A549 (cell line): ENCODE results near the gene SORCS2.

ENCODE experiments used
- CHD4 ChIP-seq: fragments of 200-600 bp; sonication (generic); IDR thresholded peaks from 2 replicates; pipeline ENCODE4 v1.6.1; 2016; ENCODE audit warnings: antibody characterized with exemption, mild to moderate bottlenecking, borderline replicate concordance
- FOSL2 ChIP-seq, 2 experiments: fragments of 450-650 bp in 1 of 2; fragments of >200 bp in 1 of 2; sonication (Bioruptor Twin) in 1 of 2; formaldehyde crosslinking; IDR thresholded peaks; 2 replicates each; pipeline versions ENCODE4 v1.5.0 to v1.6.1; 2016 to 2020; ENCODE audit warnings: mild to moderate bottlenecking in 1 of 2, moderate library complexity in 1 of 2
- FOXS1 ChIP-seq: fragments of 250-450 bp; sonication (Bioruptor Pico); IDR thresholded peaks from 2 replicates; pipeline ENCODE4 v1.5.0; 2020; ENCODE audit warnings: mild to moderate bottlenecking, moderate library complexity
- HDAC2 ChIP-seq: fragments of 200-600 bp; sonication (generic); IDR thresholded peaks from 2 replicates; pipeline ENCODE4 v1.6.1; 2016
- KDM1A ChIP-seq: fragments of 200-600 bp; sonication (generic); IDR thresholded peaks from 2 replicates; pipeline ENCODE4 v1.6.1; 2016; ENCODE audit warnings: low read depth, mild to moderate bottlenecking
- KDM5A ChIP-seq: fragments of 200-600 bp; sonication (generic); IDR thresholded peaks from 2 replicates; pipeline ENCODE4 v1.6.1; 2016; ENCODE audit warnings: antibody characterized with exemption, mild to moderate bottlenecking
- MAFK ChIP-seq: fragments of 450-650 bp; IDR thresholded peaks from 2 replicates; pipeline ENCODE4 v1.6.1; 2014; ENCODE audit not compliant: partially characterized antibody
- POLR2A ChIP-seq: IDR thresholded peaks from 2 replicates; pipeline ENCODE4 v1.6.1; 2012; ENCODE audit warnings: mild to moderate bottlenecking, low read length
- RARB ChIP-seq: fragments of 250-450 bp; sonication (Bioruptor Pico); IDR thresholded peaks from 2 replicates; pipeline ENCODE4 v1.8.0; 2021; ENCODE audit warnings: mild to moderate bottlenecking, moderate library complexity
- RFX5 ChIP-seq: fragments of 450-650 bp; IDR thresholded peaks from 2 replicates; pipeline ENCODE4 v1.7.1; 2014; ENCODE audit warnings: antibody characterized with exemption, mild to moderate bottlenecking, moderate library complexity
- ZSCAN20 ChIP-seq: fragments of 250-450 bp; sonication (Bioruptor Pico); IDR thresholded peaks from 2 replicates; pipeline ENCODE4 v1.8.0; 2022; ENCODE audit warnings: mild to moderate bottlenecking, moderate library complexity
- TF ChIP-seq, protein P1 (sequence below): fragments of >200 bp; sonication (Bioruptor Twin); formaldehyde crosslinking; IDR thresholded peaks from 3 replicates; pipeline ENCODE4 v1.5.1; 2016
- TF ChIP-seq, protein P2 (sequence below): IDR thresholded peaks from 2 replicates; pipeline ENCODE4 v1.6.1; 2012
- TF ChIP-seq, protein P3 (sequence below): fragments of >200 bp; sonication (Bioruptor Twin); formaldehyde crosslinking; IDR thresholded peaks from 3 replicates; pipeline ENCODE4 v1.6.1; 2016

DNA sequence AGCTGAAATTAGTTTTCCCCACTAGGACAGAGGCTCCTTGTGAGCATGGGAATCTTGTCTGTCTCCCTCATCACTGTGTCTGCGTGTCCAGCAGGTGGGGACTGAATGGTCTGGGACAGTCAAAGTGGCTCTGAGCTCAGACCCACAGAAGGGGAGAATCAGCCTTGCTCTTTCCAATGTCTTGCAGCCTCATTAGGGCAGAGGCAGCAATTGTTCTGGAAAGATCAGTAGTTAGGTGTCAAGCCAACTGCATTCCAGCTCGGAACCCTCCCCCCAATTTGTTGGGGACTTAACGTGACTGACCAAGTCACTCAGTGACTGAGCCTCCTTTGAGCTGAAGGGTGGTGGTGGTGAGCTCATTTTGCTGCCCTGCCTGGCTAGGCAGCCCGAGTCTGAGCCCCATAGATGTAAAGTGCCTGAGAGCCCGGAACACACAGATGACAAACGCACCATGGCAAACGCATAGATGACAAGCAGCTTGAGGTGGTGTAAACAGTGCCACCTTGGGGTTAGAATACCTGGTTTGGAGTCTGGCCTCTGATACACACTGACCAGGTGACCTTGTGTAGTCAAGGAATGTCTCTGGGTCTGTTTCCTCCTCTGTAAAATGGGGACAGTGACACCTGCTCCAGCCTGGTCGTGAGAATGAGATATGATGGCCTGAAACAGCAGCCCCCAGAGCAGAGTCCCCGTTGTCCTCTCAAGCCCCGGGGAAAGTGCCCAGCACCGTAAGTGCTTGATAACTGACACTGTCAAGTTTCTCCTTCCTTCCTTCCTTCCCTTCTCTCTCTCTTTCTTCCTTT lies 2.7 kb upstream of the SORCS2 start:
- TF ChIP-seq POLR2A (no peak), RARB (CRISPR knock-in tag) (no peak), HDAC2 (no peak), KDM5A (no peak), FOXS1 (no peak), FOSL2 (IDR thresholded peaks at IDR 0.05) (no peak), FOSL2 (CRISPR knock-in tag; IDR thresholded peaks at IDR 0.05) (no peak), RFX5 (no peak), ZSCAN20 (CRISPR knock-in tag) (no peak), CHD4 (no peak), KDM1A (no peak), MAFK (no peak)
- TF ChIP-seq, protein P1, sequence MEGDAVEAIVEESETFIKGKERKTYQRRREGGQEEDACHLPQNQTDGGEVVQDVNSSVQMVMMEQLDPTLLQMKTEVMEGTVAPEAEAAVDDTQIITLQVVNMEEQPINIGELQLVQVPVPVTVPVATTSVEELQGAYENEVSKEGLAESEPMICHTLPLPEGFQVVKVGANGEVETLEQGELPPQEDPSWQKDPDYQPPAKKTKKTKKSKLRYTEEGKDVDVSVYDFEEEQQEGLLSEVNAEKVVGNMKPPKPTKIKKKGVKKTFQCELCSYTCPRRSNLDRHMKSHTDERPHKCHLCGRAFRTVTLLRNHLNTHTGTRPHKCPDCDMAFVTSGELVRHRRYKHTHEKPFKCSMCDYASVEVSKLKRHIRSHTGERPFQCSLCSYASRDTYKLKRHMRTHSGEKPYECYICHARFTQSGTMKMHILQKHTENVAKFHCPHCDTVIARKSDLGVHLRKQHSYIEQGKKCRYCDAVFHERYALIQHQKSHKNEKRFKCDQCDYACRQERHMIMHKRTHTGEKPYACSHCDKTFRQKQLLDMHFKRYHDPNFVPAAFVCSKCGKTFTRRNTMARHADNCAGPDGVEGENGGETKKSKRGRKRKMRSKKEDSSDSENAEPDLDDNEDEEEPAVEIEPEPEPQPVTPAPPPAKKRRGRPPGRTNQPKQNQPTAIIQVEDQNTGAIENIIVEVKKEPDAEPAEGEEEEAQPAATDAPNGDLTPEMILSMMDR = no peak
- TF ChIP-seq, protein P2, sequence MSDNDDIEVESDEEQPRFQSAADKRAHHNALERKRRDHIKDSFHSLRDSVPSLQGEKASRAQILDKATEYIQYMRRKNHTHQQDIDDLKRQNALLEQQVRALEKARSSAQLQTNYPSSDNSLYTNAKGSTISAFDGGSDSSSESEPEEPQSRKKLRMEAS = no peak
- TF ChIP-seq, protein P3, sequence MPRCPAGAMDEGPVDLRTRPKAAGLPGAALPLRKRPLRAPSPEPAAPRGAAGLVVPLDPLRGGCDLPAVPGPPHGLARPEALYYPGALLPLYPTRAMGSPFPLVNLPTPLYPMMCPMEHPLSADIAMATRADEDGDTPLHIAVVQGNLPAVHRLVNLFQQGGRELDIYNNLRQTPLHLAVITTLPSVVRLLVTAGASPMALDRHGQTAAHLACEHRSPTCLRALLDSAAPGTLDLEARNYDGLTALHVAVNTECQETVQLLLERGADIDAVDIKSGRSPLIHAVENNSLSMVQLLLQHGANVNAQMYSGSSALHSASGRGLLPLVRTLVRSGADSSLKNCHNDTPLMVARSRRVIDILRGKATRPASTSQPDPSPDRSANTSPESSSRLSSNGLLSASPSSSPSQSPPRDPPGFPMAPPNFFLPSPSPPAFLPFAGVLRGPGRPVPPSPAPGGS = no peak
